ENCODE results near the gene TASL.
"Not testable (repeated sequence)": the region's sequence is repeated elsewhere in the genome, so short reads cannot be mapped to it uniquely, and the experiment has no call there.

- not testable (repeated sequence) for TF ChIP-seq CTCF (IDR thresholded peaks at IDR 0.05; ENCODE audit: poor library complexity); EZH2 (IDR thresholded peaks at IDR 0.05; ENCODE audit: borderline replicate concordance)
These were observed 14.5 kb downstream of the TASL start for GRCh38 chrX:30563070-30563469.
